GM23248 (cell line): ENCODE measurements around the gene FLT1.

Experiments used
- EZH2 ChIP-seq: fragments of 200-600 bp; sonication (generic); IDR thresholded peaks from 2 replicates; pipeline ENCODE4 v1.6.1; 2018; ENCODE audit warnings: antibody characterized with exemption, mild to moderate bottlenecking; ENCODE audit not compliant: insufficient read depth, poor library complexity, severe bottlenecking
- EZH2phosphoT487 ChIP-seq: fragments of 200-600 bp; sonication (generic); IDR thresholded peaks from 2 replicates; pipeline ENCODE4 v1.6.1; 2018; ENCODE audit warnings: antibody characterized with exemption, moderate library complexity, mild to moderate bottlenecking, low read depth; ENCODE audit not compliant: insufficient read depth

GRCh38 chr13:28316836-28317235, 178.1 kb downstream of the FLT1 start:
- no peak for TF ChIP-seq EZH2phosphoT487
- no peak for TF ChIP-seq EZH2
